Measurements from ENCODE around the gene HKDC1.
"Not testable (repeated sequence)": the region's sequence is repeated elsewhere in the genome, so short reads cannot be mapped to it uniquely, and the experiment has no call there.

The HKDC1 gene

GRCh38 chr10:69276503-69276902, 56.4 kb downstream of the HKDC1 start:
- TF ChIP-seq, protein P1, sequence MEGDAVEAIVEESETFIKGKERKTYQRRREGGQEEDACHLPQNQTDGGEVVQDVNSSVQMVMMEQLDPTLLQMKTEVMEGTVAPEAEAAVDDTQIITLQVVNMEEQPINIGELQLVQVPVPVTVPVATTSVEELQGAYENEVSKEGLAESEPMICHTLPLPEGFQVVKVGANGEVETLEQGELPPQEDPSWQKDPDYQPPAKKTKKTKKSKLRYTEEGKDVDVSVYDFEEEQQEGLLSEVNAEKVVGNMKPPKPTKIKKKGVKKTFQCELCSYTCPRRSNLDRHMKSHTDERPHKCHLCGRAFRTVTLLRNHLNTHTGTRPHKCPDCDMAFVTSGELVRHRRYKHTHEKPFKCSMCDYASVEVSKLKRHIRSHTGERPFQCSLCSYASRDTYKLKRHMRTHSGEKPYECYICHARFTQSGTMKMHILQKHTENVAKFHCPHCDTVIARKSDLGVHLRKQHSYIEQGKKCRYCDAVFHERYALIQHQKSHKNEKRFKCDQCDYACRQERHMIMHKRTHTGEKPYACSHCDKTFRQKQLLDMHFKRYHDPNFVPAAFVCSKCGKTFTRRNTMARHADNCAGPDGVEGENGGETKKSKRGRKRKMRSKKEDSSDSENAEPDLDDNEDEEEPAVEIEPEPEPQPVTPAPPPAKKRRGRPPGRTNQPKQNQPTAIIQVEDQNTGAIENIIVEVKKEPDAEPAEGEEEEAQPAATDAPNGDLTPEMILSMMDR (IDR thresholded peaks at IDR 0.05; ENCODE audit: borderline replicate concordance, insufficient read depth, low read depth, low read length): no peak
- no peak overlapping the region for H3K4me3 ChIP-seq (ENCODE audit: low read depth, low read length)

GRCh38 chr10:69278446-69278963, 58.4 kb downstream of the HKDC1 start, which contains the start of gene HK1:
Gene HK1, plus strand, starts transcription at chr10:69278496.
- TF ChIP-seq, protein P1 (IDR thresholded peaks at IDR 0.05; ENCODE audit: borderline replicate concordance, insufficient read depth, low read depth, low read length): no peak
- no peak within 1 kb of the TSS for H3K4me3 ChIP-seq (ENCODE audit: low read depth, low read length)

DNA sequence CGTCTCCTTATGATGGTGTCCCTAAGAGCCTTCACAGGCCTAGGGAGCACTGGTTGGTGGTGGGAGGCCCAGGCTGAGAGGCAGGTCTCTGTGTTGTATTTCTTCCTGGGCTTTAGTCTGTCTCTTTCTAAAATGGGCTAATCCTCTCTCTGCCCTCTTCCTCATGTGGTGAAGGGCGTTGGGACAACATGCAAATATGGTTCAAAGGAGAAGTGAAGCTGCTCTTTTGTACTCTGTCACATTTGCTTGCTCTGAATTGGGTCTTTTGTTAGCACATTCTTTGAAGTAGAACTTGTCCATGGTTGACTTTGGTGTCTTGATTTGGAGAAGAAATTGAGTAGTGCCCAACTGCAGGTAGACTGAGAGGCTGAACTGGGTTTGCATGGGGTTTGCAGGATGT, 59.0 kb downstream of the HKDC1 start:
- TF ChIP-seq, protein P1 (IDR thresholded peaks at IDR 0.05; ENCODE audit: borderline replicate concordance, insufficient read depth, low read depth, low read length): no peak
- no peak overlapping the region for H3K4me3 ChIP-seq (ENCODE audit: low read depth, low read length)

DNA sequence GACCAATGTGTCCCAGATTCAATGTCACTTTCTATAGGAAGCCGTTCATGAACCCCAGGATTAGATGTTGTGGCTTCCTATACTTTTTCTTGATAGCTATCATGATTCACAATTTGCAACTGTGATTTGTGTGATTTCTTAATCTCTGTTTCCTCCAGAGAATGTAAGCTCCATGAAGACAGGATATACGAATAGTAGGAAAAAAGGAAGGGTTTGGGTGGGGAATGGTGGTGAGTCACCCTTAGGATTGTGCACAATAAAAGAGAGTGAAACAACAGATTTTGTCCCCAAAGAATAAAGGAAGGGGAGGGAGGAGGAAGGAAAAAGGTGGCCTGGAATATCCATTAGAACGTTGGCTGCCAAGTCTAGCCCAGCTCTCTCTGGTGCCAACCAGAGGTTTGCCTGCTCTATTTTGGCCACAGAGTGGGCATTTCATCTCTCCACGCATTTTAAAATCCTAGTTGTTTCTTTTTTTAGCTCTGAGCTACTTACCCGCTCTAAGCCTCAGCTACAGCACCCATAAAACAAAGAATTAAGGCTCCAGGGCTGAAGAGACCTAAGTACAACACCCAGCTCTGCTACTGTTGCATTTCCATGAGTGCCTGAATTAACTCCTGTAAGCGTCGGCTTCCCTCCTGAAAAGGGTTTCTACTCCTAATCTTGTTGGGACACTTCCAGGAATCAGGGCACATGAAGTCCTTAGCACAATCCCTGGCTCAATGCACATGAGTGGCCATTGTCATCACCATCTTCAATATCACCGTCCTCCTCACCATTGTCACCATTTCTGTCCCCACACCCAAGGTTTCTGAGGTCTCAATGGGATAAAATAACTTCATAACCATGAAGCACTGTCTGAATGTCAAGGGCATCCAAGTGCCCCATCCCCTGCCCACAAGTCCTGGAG, 61.6 kb downstream of the HKDC1 start:
- TF ChIP-seq, protein P1 (IDR thresholded peaks at IDR 0.05; ENCODE audit: borderline replicate concordance, insufficient read depth, low read depth, low read length): no peak

GRCh38 chr10:69284402-69284801, 64.3 kb downstream of the HKDC1 start:
- H3K4me3 ChIP-seq (ENCODE audit: low read depth, low read length): not testable (repeated sequence)

More for the DNA sequence above, 61.6 kb downstream of the HKDC1 start:
- H3K4me3 ChIP-seq (ENCODE audit: low read depth, low read length): no peak overlapping the region

- TF ChIP-seq, protein P1 (IDR thresholded peaks at IDR 0.05; ENCODE audit: borderline replicate concordance, insufficient read depth, low read depth, low read length): no peak
- H3K4me3 ChIP-seq (ENCODE audit: low read depth, low read length): no peak overlapping the region
Measured at GRCh38 chr10:69285699-69286098, 65.6 kb downstream of the HKDC1 start.

- no peak overlapping the region for H3K4me3 ChIP-seq (ENCODE audit: low read depth, low read length)
- TF ChIP-seq, protein P1 (IDR thresholded peaks at IDR 0.05; ENCODE audit: borderline replicate concordance, insufficient read depth, low read depth, low read length): no peak
Measured at GRCh38 chr10:69287181-69287580, 67.0 kb downstream of the HKDC1 start.

All from GM12875 (cell line).